ENCODE measurements around the gene MLH3.

GRCh38 chr14:75064205-75064567 lies 12.9 kb upstream of the MLH3 start:
- TF ChIP-seq POLR2A (IDR thresholded peaks at IDR 0.05) (no peak), CTCF (IDR thresholded peaks at IDR 0.05) (no peak)

All from tibial nerve (tissue), 3 donors.